RWPE2 (cell line): ENCODE measurements around the gene DGLUCY.

Experiments used
- ATAC-seq: fragments of 200-7000 bp; cut with Tn5 transposase; 3 replicates; pipeline ENCODE4 v1.9.1; 2021; ENCODE audit warnings: low read depth
- DNase-seq: peaks from one replicate; pipeline ENCODE4 v3.0.0-alpha.2; 2020; ENCODE audit warnings: low spot score
- H3K27ac ChIP-seq: fragments of 450-650 bp; 2 replicates; pipeline ENCODE4 v1.5.1; 2017; ENCODE audit warnings: mild to moderate bottlenecking; ENCODE audit not compliant: poor library complexity, severe bottlenecking
- H3K27me3 ChIP-seq: fragments of 250-450 bp; sonication (Bioruptor Pico); 2 replicates; pipeline ENCODE4 v1.5.1; 2021; ENCODE audit warnings: mild to moderate bottlenecking, moderate library complexity; ENCODE audit not compliant: insufficient read depth, poor library complexity, severe bottlenecking
- H3K36me3 ChIP-seq: fragments of 250-450 bp; sonication (Bioruptor Pico); 2 replicates; pipeline ENCODE4 v1.5.1; 2020; ENCODE audit warnings: low read depth, mild to moderate bottlenecking, moderate library complexity
- H3K4me1 ChIP-seq: fragments of 250-450 bp; sonication (Bioruptor Pico); 2 replicates; pipeline ENCODE4 v1.5.1; 2021; ENCODE audit warnings: mild to moderate bottlenecking, moderate library complexity; ENCODE audit not compliant: insufficient read depth, poor library complexity, severe bottlenecking
- H3K4me3 ChIP-seq: fragments of 250-450 bp; sonication (Bioruptor Pico); 2 replicates; pipeline ENCODE4 v1.5.1; 2021; ENCODE audit warnings: mild to moderate bottlenecking, moderate library complexity; ENCODE audit not compliant: severe bottlenecking
- H3K9me3 ChIP-seq: fragments of 250-450 bp; sonication (Bioruptor Pico); 2 replicates; pipeline ENCODE4 v1.5.1; 2021; ENCODE audit warnings: mild to moderate bottlenecking, moderate library complexity; ENCODE audit not compliant: severe bottlenecking
- CTCF ChIP-seq: fragments of 450-650 bp; IDR thresholded peaks from one replicate; pipeline ENCODE4 v1.5.1; 2017; ENCODE audit warnings: mild to moderate bottlenecking, moderate library complexity; ENCODE audit not compliant: poor library complexity, severe bottlenecking

DGLUCY gene

GRCh38 chr14:91171291-91171690, 57.4 kb downstream of the DGLUCY start:
- DNase-seq (no peak), ATAC-seq (no peak)
- H3K36me3 ChIP-seq, result peaks cover 8% of the 10 kb centered on the region
- no peak overlapping the region for H3K4me3 ChIP-seq
- TF ChIP-seq CTCF, result no peak
- no peak overlapping the region for H3K27ac ChIP-seq
- no peaks in the 10 kb centered on the region for H3K9me3 ChIP-seq
- no peaks in the 10 kb centered on the region for H3K27me3 ChIP-seq
- H3K4me1 ChIP-seq, result no peaks in the 10 kb centered on the region

GRCh38 chr14:91173221-91173670, 59.4 kb downstream of the DGLUCY start:
- Histone ChIP-seq H3K4me1 (no peaks in the 10 kb centered on the region), H3K4me3 (no peak overlapping the region), H3K36me3 (peaks cover 13% of the 10 kb centered on the region), H3K27me3 (no peaks in the 10 kb centered on the region), H3K9me3 (no peaks in the 10 kb centered on the region), H3K27ac (no peak overlapping the region)
- peak; percentile 98 for TF ChIP-seq CTCF
- DNase-seq, result peak; percentile 86
- ATAC-seq, result peak; percentile 84

- Histone ChIP-seq H3K4me3 (no peak overlapping the region), H3K4me1 (no peaks in the 10 kb centered on the region), H3K27ac (no peak overlapping the region), H3K9me3 (no peaks in the 10 kb centered on the region), H3K27me3 (no peaks in the 10 kb centered on the region), H3K36me3 (peaks cover 13% of the 10 kb centered on the region)
- TF ChIP-seq CTCF, result no peak
- ATAC-seq (no peak), DNase-seq (no peak)
Observed at GRCh38 chr14:91173904-91174303, 60.0 kb downstream of the DGLUCY start.

- DNase-seq, result no peak
- H3K27me3 ChIP-seq, result no peaks in the 10 kb centered on the region
- no peak overlapping the region for H3K4me3 ChIP-seq
- H3K9me3 ChIP-seq, result no peaks in the 10 kb centered on the region
- H3K36me3 ChIP-seq, result peaks cover 13% of the 10 kb centered on the region
- no peak overlapping the region for H3K27ac ChIP-seq
- no peaks in the 10 kb centered on the region for H3K4me1 ChIP-seq
- ATAC-seq, result no peak
- TF ChIP-seq CTCF, result no peak
Observed at GRCh38 chr14:91175291-91176201, 61.7 kb downstream of the DGLUCY start.
